HCT116 (cell line): ENCODE measurements around the gene LHX3. TPM values are rescaled to one million over a fixed set of nuclear protein-coding genes. Genes with fewer than 3 reads are reported as not detected.

ENCODE experiments used
- ATAC-seq: fragments of 200-7000 bp; cut with Tn5 transposase; 2 replicates; pipeline ENCODE4 v1.9.1; 2020; ENCODE audit warnings: mild to moderate bottlenecking, moderate library complexity
- BruUV-seq: library from RNA; stranded (reverse); fragments of 400-500 nt; replicated peaks from 2 replicates; lab custom pipeline; 2021; lab: Mats Ljungman, UMichigan
- CTCF ChIA-PET: fragments of 300-600 bp; sonication (Branson Sonifier 250); formaldehyde crosslinking; loops from one replicate; lab custom pipeline; 2021; ENCODE audit warnings: antibody characterized with exemption; lab: Charles Lee
- POLR2A ChIA-PET: fragments of 300-600, 350-600 bp; sonication (Branson Sonifier 250); formaldehyde crosslinking; loops from one replicate; lab custom pipeline; 2021; ENCODE audit warnings: antibody characterized with exemption; lab: Charles Lee
- RAD21 ChIA-PET, 2 experiments: fragments of 300-600 bp; sonication (Branson Sonifier 250); formaldehyde crosslinking; loops; one replicate each; lab custom pipeline; 2023; ENCODE audit warnings: low total read pairs in 2 of 2; ENCODE audit not compliant: uncharacterized antibody in 2 of 2, unreplicated experiment in 2 of 2, low non-redundant PET in 1 of 2; lab: Charles Lee
- DNase-seq: peaks from one replicate; pipeline ENCODE4 v3.0.0-alpha.2; 2010; ENCODE audit warnings: low read depth, low spot score
- H2AFZ ChIP-seq: fragments of 200-600 bp; shearing (Covaris generic), sonication (generic); 2 replicates; pipeline ENCODE4 v1.6.1; 2017; ENCODE audit warnings: low read depth, mixed run types, mixed read lengths, antibody characterized with exemption, low read length; ENCODE audit not compliant: poor library complexity, severe bottlenecking
- H3K27ac ChIP-seq: 2 replicates; pipeline ENCODE4 v1.5.1; 2012; ENCODE audit warnings: low read depth, low read length
- H3K27me3 ChIP-seq: fragments of 200-600 bp; sonication (generic); 2 replicates; pipeline ENCODE4 v1.6.1; 2016; ENCODE audit warnings: mixed run types, low read length, mixed read lengths; ENCODE audit not compliant: insufficient read depth
- H3K36me3 ChIP-seq, 2 experiments: fragments of 200-500 bp in 1 of 2; fragments of 200-600 bp in 1 of 2; sonication (Bioruptor generic) in 1 of 2; sonication (generic) in 1 of 2; 2 replicates each; pipeline versions ENCODE4 v1.5.1 to v1.6.1; 2014 to 2016; ENCODE audit warnings: low read length in 2 of 2, inconsistent platforms in 1 of 2, mixed read lengths in 1 of 2, mixed run types in 1 of 2; ENCODE audit not compliant: insufficient read depth in 2 of 2, control insufficient read depth in 1 of 2
- H3K4me1 ChIP-seq, 2 experiments: fragments of 200-600 bp in 1 of 2; sonication (generic) in 1 of 2; 2 replicates each; pipeline versions ENCODE4 v1.5.1 to v1.6.1; 2012 to 2017; ENCODE audit warnings: low read length in 2 of 2, inconsistent platforms in 1 of 2, mild to moderate bottlenecking in 1 of 2, mixed read lengths in 1 of 2, mixed run types in 1 of 2, moderate library complexity in 1 of 2; ENCODE audit not compliant: insufficient read depth in 2 of 2, control insufficient read depth in 1 of 2
- H3K4me2 ChIP-seq: fragments of 200-600 bp; sonication (generic); 2 replicates; pipeline ENCODE4 v1.6.1; 2017; ENCODE audit warnings: mixed run types, low read length, mixed read lengths
- H3K4me3 ChIP-seq, 2 experiments: fragments of 200-600 bp in 1 of 2; sonication (generic) in 1 of 2; replicated peaks in 1 of 2; 2 replicates each; pipeline ENCODE4 v1.5.1; 2011 to 2016; ENCODE audit warnings: low read length in 2 of 2, control low read depth in 1 of 2, low read depth in 1 of 2, mild to moderate bottlenecking in 1 of 2, mixed read lengths in 1 of 2, mixed run types in 1 of 2
- H3K79me2 ChIP-seq: fragments of 200-600 bp; sonication (generic); 2 replicates; pipeline ENCODE4 v1.6.1; 2017; ENCODE audit warnings: mild to moderate bottlenecking, mixed run types, low read length, moderate library complexity, mixed read lengths; ENCODE audit not compliant: insufficient read depth
- H3K9ac ChIP-seq: fragments of 200-600 bp; sonication (generic); 2 replicates; pipeline ENCODE4 v1.6.1; 2016; ENCODE audit warnings: low read length, mixed read lengths
- H3K9me2 ChIP-seq: fragments of 200-600 bp; sonication (generic), shearing (Covaris generic); 2 replicates; pipeline ENCODE4 v1.6.1; 2017; ENCODE audit warnings: mixed run types, mild to moderate bottlenecking, moderate library complexity; ENCODE audit not compliant: insufficient read depth
- H3K9me3 ChIP-seq, 2 experiments: fragments of 200-500 bp in 1 of 2; fragments of 200-600 bp in 1 of 2; sonication (Bioruptor generic) in 1 of 2; sonication (generic) in 1 of 2; 2 replicates each; pipeline ENCODE4 v1.6.1; 2014 to 2017; ENCODE audit warnings: low read length in 2 of 2, mixed read lengths in 2 of 2, inconsistent platforms in 1 of 2, low read depth in 1 of 2, mild to moderate bottlenecking in 1 of 2, mixed run types in 1 of 2, moderate library complexity in 1 of 2; ENCODE audit not compliant: control insufficient read depth in 1 of 2, insufficient read depth in 1 of 2
- H4K20me1 ChIP-seq: fragments of 200-600 bp; sonication (generic), shearing (Covaris generic); 2 replicates; pipeline ENCODE4 v1.6.1; 2017; ENCODE audit warnings: mixed run types, mild to moderate bottlenecking, moderate library complexity; ENCODE audit not compliant: insufficient read depth
- ATF3 ChIP-seq: IDR thresholded peaks from 2 replicates; pipeline ENCODE4 v1.6.1; 2012
- CBX3 ChIP-seq: IDR thresholded peaks from 2 replicates; pipeline ENCODE4 v1.6.1; 2012; ENCODE audit warnings: low read depth
- CEBPB ChIP-seq: IDR thresholded peaks from 2 replicates; pipeline ENCODE4 v1.6.1; 2012; ENCODE audit warnings: low read depth
- ELF1 ChIP-seq: IDR thresholded peaks from 2 replicates; pipeline ENCODE4 v1.6.1; 2012; ENCODE audit warnings: low read depth, borderline replicate concordance
- EZH2 ChIP-seq: fragments of 200-600 bp; sonication (generic); IDR thresholded peaks from 2 replicates; pipeline ENCODE4 v1.6.1; 2017; ENCODE audit warnings: antibody characterized with exemption, mixed run types
- EZH2phosphoT487 ChIP-seq: fragments of 200-600 bp; IDR thresholded peaks from 2 replicates; pipeline ENCODE4 v1.6.1; 2018; ENCODE audit warnings: antibody characterized with exemption, borderline replicate concordance
- FOSL1 ChIP-seq: IDR thresholded peaks from 2 replicates; pipeline ENCODE4 v1.6.1; 2012; ENCODE audit warnings: low read depth
- JUND ChIP-seq: IDR thresholded peaks from 2 replicates; pipeline ENCODE4 v1.6.1; 2012
- MAX ChIP-seq: IDR thresholded peaks from 2 replicates; pipeline ENCODE4 v1.6.1; 2012
- POLR2A ChIP-seq: IDR thresholded peaks from 2 replicates; pipeline ENCODE4 v1.7.0; 2011; ENCODE audit warnings: borderline replicate concordance; ENCODE audit not compliant: insufficient read depth, insufficient read length; ENCODE audit errors: extremely low read depth
- POLR2AphosphoS5 ChIP-seq: IDR thresholded peaks from 2 replicates; pipeline ENCODE4 v1.6.1; 2011; ENCODE audit warnings: mild to moderate bottlenecking, low read depth, low read length, moderate library complexity
- RAD21 ChIP-seq: IDR thresholded peaks from 2 replicates; pipeline ENCODE4 v1.6.1; 2012; ENCODE audit warnings: low read depth, mild to moderate bottlenecking
- REST ChIP-seq: IDR thresholded peaks from 2 replicates; pipeline ENCODE4 v1.6.1; 2012; ENCODE audit warnings: low read depth
- SIN3A ChIP-seq: IDR thresholded peaks from 2 replicates; pipeline ENCODE4 v1.6.1; 2012; ENCODE audit warnings: low read depth
- SP1 ChIP-seq: IDR thresholded peaks from 2 replicates; pipeline ENCODE4 v1.6.1; 2012; ENCODE audit warnings: low read depth
- YY1 ChIP-seq: IDR thresholded peaks from 2 replicates; pipeline ENCODE4 v1.6.1; 2011; ENCODE audit warnings: low read length, low read depth, moderate library complexity, mild to moderate bottlenecking; ENCODE audit not compliant: insufficient replicate concordance; ENCODE audit errors: extremely low read depth
- ZFX ChIP-seq: fragments of 450-650 bp; IDR thresholded peaks from 2 replicates; pipeline ENCODE4 v1.6.1; 2017
- intact Hi-C: fragments of 100-400 bp; cut with micrococcal nuclease; formaldehyde crosslinking; loops from 2 replicates; pipeline ENCODE4 v1.10.0; 2022
- total RNA-seq: library from RNA; stranded (reverse); gene quantifications from one replicate; pipeline ENCODE4 v1.2.1, GENCODE V29; 2021; ENCODE audit not compliant: unreplicated experiment

LHX3 gene
- total RNA-seq, 1 experiment from 2014 or later = not detected

GRCh38 chr9:136211441-136212344 lies 6.8 kb upstream of the LHX3 start (continued):
- no peak for TF ChIP-seq REST
- TF ChIP-seq POLR2A = no peak
- TF ChIP-seq EZH2phosphoT487 = no peak
- TF ChIP-seq ZFX = no peak
- TF ChIP-seq MAX = no peak
- TF ChIP-seq ELF1 = no peak
- TF ChIP-seq FOSL1 = no peak
- TF ChIP-seq CEBPB = no peak
- no peak for TF ChIP-seq YY1
- no peak for TF ChIP-seq EZH2
- no peak for TF ChIP-seq CBX3
- no peak for TF ChIP-seq SIN3A
- TF ChIP-seq SP1 = no peak

GRCh38 chr9:136211006-136211405 lies 6.1 kb upstream of the LHX3 start:
- intact Hi-C loops = no loop called here
- Histone ChIP-seq H3K27ac (no peak overlapping the region), H3K9me3 (no peaks in the 10 kb centered on the region), H3K4me3 (no peak overlapping the region), H3K4me2 (no peak overlapping the region), H3K4me1 (no peaks in the 10 kb centered on the region), H2AFZ (no peak overlapping the region), H3K9me2 (no peaks in the 10 kb centered on the region), H3K9ac (no peak overlapping the region), H3K36me3 (peaks cover 21 to 35% of the 10 kb centered on the region in 2 experiments; a peak in 3 of 4 replicates), H3K79me2 (no peaks in the 10 kb centered on the region), H4K20me1 (no peaks in the 10 kb centered on the region), H3K27me3 (no peaks in the 10 kb centered on the region)
- TF ChIP-seq POLR2AphosphoS5 = no peak
- no peak for TF ChIP-seq RAD21
- TF ChIP-seq ZFX = no peak
- no peak for TF ChIP-seq FOSL1
- no peak for TF ChIP-seq ATF3
- TF ChIP-seq JUND = no peak
- DNase-seq = no peak
- ChIA-PET RAD21 (no interaction called here), CTCF (no interaction called here), POLR2A (no interaction called here)
- ATAC-seq = no peak
- BruUV-seq = no TSS peak
